ENCODE measurements around the gene DDX51.

DDX51 gene

DNA sequence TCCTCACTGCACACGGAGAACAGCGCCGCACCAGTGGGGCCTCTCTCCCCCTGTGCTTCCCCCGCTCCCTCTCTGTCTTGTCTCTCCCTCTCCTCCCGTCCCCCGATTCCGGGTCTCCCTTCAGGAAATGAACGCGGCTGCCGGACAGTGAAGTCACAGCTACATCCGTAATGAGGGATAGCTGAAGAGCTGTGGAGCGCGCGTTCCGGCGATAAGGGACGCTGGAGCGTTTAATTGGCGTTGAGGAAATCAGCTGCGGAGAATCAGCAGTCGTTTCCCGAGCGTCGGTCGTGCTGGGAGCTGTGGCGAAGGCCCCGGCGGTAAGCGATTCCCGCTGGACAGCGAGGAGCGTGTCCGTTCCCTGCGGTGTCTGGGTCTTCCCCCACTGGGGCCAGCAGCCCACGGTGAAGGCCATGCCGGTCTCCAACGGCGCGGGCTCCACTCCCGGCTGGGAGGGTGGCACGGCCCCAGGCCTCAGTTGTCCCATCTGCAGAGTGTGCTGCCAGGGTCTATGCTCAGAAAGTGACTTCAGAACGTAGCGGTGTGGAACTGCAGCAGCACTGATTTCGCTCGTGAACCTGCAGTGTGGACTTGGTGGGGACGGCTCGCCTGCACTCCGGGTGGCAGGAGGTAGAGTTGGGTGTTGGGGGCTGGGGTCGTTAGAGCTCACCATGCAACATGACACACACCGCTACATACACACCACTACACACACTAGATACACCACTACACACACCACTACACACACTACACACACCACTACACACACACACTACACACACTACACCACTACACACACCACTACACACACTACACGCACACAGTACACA, 11.0 kb upstream of the DDX51 start:
- TF ChIP-seq SIN3A (IDR thresholded peaks at IDR 0.05; ENCODE audit: borderline replicate concordance, insufficient read depth, low read length) (no peak), POLR2AphosphoS5 (IDR thresholded peaks at IDR 0.05; ENCODE audit: low read depth, low read length) (no peak), TAF1 (IDR thresholded peaks at IDR 0.05; ENCODE audit: borderline replicate concordance, insufficient read depth, low read length) (no peak), FOXP2 (optimal IDR thresholded peaks at IDR 0.05; ENCODE audit: borderline replicate concordance, extremely low read depth, extremely low read length, insufficient read depth) (no peak)
- TF ChIP-seq, protein P1, sequence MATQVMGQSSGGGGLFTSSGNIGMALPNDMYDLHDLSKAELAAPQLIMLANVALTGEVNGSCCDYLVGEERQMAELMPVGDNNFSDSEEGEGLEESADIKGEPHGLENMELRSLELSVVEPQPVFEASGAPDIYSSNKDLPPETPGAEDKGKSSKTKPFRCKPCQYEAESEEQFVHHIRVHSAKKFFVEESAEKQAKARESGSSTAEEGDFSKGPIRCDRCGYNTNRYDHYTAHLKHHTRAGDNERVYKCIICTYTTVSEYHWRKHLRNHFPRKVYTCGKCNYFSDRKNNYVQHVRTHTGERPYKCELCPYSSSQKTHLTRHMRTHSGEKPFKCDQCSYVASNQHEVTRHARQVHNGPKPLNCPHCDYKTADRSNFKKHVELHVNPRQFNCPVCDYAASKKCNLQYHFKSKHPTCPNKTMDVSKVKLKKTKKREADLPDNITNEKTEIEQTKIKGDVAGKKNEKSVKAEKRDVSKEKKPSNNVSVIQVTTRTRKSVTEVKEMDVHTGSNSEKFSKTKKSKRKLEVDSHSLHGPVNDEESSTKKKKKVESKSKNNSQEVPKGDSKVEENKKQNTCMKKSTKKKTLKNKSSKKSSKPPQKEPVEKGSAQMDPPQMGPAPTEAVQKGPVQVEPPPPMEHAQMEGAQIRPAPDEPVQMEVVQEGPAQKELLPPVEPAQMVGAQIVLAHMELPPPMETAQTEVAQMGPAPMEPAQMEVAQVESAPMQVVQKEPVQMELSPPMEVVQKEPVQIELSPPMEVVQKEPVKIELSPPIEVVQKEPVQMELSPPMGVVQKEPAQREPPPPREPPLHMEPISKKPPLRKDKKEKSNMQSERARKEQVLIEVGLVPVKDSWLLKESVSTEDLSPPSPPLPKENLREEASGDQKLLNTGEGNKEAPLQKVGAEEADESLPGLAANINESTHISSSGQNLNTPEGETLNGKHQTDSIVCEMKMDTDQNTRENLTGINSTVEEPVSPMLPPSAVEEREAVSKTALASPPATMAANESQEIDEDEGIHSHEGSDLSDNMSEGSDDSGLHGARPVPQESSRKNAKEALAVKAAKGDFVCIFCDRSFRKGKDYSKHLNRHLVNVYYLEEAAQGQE (IDR thresholded peaks at IDR 0.05; ENCODE audit: insufficient read depth in 1 of 2, low read depth in 2 of 2, low read length in 2 of 2), result no peak

DNA sequence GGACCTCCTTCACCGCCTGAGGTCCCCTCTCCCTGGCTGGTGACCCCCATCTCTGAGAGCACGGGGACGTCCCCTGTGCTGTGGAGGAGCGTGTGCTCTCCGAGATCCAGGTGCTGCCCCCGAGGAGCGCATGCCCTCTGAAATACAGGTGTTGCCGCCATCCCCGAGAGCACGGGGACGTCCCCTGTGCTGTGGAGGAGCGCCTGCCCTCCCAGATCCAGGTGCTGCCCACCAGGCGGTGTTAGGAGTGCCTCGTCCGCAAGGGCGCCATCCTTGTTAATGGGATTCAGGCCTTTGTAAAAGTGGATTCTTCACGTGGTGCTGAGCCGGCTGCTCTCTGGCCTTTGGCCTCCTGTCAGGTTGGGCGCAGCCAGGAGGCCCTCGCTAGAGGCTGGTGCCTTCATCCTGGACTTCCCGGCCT, 10.2 kb upstream of the DDX51 start:
- no peak for TF ChIP-seq TAF1 (IDR thresholded peaks at IDR 0.05; ENCODE audit: borderline replicate concordance, insufficient read depth, low read length)
- TF ChIP-seq FOXP2 (optimal IDR thresholded peaks at IDR 0.05; ENCODE audit: borderline replicate concordance, extremely low read depth, extremely low read length, insufficient read depth), result no peak
- no peak for TF ChIP-seq SIN3A (IDR thresholded peaks at IDR 0.05; ENCODE audit: borderline replicate concordance, insufficient read depth, low read length)
- TF ChIP-seq, protein P1 (IDR thresholded peaks at IDR 0.05; ENCODE audit: insufficient read depth in 1 of 2, low read depth in 2 of 2, low read length in 2 of 2), result no peak
- TF ChIP-seq POLR2AphosphoS5 (IDR thresholded peaks at IDR 0.05; ENCODE audit: low read depth, low read length), result no peak

DNA sequence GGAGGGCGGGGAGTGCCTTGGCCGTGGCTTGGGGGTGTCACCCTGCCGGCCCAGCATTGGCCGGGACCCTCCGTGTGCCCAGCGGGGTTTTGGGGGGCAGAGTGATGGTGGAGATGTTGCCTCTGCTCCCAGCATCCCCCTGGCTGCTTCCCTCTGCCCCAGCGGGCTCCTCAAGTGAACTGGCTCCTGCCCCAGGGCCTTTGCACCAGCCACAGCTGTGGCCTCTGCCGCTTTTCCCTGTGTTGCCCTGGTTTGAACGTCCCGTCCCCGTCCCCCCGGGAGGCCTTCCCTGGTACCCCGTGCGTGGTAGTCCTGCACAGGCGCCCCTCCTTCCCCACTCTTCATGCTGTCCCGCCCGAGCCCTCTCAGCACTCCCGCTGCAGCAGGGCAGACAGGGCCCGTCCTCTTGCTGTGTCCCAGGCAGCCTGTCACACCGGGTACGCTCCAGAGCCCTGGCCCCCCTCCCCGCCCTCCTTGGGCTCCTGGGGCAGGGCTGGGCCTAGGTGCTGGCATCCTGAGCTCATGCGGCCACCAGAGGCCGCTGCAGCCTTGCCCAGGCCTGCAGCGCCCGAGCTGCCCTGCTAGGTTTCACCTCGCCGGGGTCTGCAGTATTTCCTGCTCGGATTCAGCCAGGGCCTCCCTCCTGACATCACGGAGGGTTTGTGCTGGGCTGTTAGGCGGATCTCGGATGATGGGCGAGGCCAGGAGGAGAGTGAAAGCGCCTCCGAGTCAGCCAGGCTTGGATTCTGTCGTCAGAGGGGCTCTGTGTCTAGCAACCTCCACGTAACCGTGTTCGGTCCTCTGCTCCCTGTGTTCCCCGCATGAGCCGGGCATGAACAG, 9.6 kb upstream of the DDX51 start:
- TF ChIP-seq POLR2AphosphoS5 (IDR thresholded peaks at IDR 0.05; ENCODE audit: low read depth, low read length) (no peak), FOXP2 (optimal IDR thresholded peaks at IDR 0.05; ENCODE audit: borderline replicate concordance, extremely low read depth, extremely low read length, insufficient read depth) (peak; percentile 21)

DNA sequence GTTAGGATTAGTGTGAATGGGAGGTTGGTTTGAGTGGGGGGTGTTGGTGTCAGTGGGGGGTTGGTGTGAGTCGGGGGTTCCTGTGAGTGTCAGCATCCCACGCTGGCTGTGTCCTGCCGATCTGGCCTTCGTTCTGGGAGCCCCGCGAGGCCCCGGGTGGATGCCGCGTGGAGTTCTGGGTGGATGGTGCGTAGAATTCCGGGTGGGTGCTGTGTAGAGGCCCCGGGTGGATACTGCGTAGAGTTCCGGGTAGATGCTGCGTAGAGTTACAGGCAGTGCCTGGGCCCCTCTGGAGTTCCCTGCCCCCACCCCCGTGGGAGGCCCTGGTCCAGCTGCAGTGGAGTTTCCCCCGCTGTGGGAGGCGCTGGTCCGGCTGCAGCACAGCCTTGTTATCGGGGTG, 8.8 kb upstream of the DDX51 start:
- TF ChIP-seq SIN3A (IDR thresholded peaks at IDR 0.05; ENCODE audit: borderline replicate concordance, insufficient read depth, low read length) (no peak), FOXP2 (optimal IDR thresholded peaks at IDR 0.05; ENCODE audit: borderline replicate concordance, extremely low read depth, extremely low read length, insufficient read depth) (no peak)

DNA sequence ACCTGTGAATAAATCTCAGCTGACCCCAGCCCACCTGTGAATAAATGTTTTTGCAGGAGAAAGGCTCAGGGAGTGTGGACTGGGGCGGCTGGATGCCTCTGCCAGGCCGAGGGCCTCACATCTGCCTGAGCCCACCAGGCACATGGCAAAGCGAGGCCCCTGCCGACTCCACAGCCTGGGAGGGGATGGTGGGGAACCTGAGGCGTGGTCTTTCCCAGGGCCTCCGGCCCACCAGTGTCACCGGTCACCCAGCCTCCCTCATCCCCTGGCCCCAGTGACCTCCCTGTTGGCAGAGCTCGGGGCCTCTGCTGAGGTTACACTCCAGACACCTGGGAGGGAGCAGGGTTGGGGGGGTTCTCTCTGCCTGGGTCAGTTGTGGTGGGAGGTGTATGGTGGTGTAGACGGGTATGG, 8.3 kb upstream of the DDX51 start:
- TF ChIP-seq POLR2AphosphoS5 (IDR thresholded peaks at IDR 0.05; ENCODE audit: low read depth, low read length), result no peak
- TF ChIP-seq SIN3A (IDR thresholded peaks at IDR 0.05; ENCODE audit: borderline replicate concordance, insufficient read depth, low read length), result no peak
- TF ChIP-seq TAF1 (IDR thresholded peaks at IDR 0.05; ENCODE audit: borderline replicate concordance, insufficient read depth, low read length), result no peak
- TF ChIP-seq, protein P1 (IDR thresholded peaks at IDR 0.05; ENCODE audit: insufficient read depth in 1 of 2, low read depth in 2 of 2, low read length in 2 of 2), result no peak
- no peak for TF ChIP-seq FOXP2 (optimal IDR thresholded peaks at IDR 0.05; ENCODE audit: borderline replicate concordance, extremely low read depth, extremely low read length, insufficient read depth)

All from PFSK-1 (cell line).